HG03432 (cell line): ENCODE measurements around the gene ARHGAP29.
"Not testable (repeated sequence)": the region's sequence is repeated elsewhere in the genome, so short reads cannot be mapped to it uniquely, and the experiment has no call there.

ENCODE experiments used
- ATAC-seq: cut with Tn5 transposase; IDR thresholded peaks from one replicate; pipeline ENCODE4 v1.9.1; 2021; ENCODE audit warnings: mild to moderate bottlenecking, moderate library complexity; ENCODE audit not compliant: unreplicated experiment

The ARHGAP29 gene

DNA sequence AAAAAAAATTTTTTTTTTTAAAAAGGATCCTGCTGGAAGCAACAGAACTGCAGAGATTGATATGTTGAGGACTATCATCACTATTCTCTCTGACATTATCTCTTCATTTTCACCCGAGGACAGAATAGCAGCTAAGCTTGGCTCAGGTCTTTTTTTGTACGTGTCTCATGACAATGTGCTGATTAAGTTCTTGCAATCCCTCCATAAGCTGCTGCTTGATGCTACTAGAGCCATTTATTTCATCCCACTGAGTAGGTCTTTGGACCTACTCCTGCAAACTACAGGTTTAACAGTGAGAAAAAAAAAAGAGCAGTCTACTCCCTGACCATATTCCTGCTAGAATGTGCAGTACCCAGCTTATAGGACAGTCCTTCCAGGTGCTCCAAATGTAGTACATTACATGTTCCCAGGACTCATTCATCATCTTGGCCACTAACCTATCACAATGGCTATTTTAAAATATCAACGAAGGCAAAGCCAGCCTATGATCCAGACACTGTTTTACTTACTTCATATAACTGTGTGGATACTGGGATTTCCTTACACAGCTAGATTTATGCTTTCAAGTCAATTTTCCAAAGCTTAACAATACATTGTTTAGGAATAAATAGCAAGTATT, 54.1 kb downstream of the ARHGAP29 start:
- ATAC-seq, result no peak

DNA sequence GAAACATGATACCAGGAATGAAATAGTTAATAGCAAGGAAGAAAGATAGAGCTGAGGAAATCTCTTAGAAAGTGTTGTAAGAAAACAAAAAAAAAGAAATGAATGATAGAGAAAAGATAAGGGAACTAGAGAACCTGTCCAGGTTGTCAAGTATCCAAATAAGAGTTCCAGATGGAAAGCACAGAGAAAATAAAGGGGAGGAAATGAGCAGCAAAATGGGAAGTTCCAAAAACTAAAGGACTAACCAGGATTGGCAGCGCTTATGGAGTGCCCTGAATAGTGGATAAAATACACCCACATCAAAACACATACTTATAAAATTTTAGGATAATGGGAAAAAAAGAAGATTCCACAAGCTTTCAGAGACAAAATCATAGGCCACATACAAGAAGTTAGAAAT, 55.2 kb downstream of the ARHGAP29 start:
- ATAC-seq, result no peak

DNA sequence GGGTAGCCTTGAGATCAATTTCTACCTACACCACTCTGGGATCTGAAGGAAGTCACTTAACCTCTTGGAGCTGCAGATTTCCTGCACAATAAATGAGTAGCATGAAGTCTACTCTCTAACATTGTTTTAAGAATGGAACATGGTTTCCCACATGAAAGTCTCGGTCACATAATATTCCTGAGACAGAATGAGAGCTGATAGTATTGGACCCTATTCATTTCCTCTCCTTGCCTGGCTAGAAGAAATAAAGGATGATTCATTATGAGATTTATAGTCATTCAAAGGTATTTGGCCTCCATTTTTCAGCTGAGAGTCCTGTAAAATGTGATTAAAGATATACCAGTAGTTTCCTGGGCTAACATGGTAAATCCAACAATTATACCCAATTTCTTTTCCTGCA, 56.7 kb downstream of the ARHGAP29 start:
- ATAC-seq, result no peak

DNA sequence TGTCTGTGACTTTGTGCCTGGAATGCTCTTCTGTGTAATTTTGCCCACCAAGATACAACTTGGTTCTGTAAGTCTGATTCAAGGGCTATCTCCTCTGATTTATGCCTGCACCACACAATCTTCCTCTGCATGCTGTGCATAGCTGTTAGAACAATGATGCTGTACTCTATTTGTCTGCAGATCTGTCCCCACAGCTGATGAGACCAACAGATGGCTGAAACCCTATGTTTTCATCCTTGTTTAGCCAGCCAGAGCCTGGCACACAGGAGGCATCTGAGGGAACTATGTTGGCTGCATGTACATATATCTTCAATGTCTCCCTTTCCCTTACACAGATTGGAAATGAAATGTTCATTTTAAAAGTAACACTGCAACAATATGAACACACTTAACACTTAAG, 58.5 kb downstream of the ARHGAP29 start:
- ATAC-seq, result no peak

DNA sequence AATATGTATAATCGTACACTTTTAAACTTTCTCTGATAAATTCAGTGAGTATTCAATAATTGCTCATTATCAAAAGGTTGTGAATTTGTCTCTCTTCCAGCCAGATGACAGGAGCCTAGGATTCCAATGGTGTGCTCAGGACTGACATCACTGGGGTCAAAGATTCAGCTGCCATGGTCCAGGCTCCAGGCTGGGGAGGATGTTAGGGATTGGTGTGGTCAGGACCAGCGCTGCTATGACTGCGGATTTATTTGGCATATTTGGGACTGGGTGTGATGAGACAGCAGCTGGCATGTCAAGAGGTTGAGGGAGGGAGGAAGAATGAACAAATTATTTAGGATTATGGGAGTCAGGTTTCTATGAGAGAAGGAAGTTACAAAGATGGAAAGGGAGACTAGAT, 68.3 kb downstream of the ARHGAP29 start:
- no peak for ATAC-seq

DNA sequence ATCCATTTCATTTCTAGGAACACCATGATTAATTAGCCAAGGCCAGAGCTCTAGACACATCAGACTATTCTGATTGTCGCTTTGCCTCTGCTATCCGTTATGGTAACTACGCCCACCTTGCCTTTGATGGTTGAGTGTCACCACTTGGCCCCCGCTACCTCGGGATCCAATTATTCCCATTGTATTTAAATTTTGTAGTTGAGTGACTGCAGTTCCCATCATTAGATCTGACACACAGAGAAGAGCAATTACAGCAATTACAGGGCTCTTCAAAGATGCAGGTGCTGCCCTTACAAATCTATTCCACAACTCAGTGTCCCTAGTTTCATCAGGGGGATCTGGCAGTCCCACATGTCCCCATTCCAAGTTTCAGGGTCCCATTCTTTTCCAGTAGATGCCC, 71.5 kb downstream of the ARHGAP29 start:
- no peak for ATAC-seq

DNA sequence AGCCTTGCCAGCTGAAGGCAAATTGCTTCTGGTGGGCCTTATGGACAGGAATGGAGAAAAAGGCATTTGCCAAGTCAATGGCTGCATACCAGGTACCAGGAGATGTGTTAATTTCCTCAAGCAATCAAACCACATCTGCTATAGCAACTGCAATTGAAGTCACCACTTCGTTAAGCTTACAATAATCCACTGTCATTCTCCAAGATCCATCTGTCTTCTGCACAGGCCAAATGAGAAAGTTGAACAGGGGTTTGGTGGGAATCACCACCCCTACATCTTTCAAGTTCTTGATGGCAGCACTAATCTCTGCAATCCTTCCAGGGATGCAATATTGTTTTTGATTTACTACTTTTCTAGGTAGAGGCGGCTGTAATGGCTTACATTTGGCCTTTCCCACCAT, 72.5 kb downstream of the ARHGAP29 start:
- ATAC-seq, result not testable (repeated sequence)

DNA sequence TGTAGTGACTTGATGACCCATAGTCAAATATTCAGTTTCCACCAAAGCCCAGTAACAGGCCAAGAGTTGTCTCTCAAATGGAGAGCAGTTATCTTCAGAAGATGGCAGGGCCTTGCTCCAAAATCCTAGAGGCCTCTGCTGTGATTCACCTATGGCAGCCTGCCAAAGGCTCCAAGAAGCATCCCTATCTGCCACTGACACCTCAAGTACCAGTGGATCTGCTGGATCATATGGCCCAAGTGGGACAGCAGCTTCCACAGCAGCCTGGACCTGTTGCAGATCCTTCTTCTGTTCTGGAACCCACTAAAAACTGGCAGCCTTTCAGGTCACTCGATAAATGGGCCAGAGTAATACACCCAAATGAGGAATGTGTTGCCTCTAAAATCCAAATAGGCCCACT, 73.3 kb downstream of the ARHGAP29 start:
- not testable (repeated sequence) for ATAC-seq

DNA sequence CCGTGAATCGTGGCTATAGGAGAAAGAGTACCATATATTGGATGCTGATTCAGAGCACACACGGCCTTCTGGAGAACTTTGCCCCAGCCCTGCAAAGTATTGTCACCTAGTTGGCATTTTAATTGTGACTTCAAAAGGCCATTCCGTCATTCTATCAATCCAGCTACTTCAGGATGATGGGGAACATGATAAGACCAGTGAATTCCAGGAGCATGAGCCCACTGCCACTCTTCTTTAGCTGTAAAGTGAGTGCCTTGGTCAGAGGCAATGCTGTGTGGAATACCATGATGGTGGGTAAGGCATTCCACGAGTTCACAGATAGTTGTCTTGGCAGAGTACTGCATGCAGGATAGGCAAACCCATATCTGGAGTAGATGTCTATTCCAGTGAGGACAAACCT, 74.1 kb downstream of the ARHGAP29 start:
- ATAC-seq, result not testable (repeated sequence)

DNA sequence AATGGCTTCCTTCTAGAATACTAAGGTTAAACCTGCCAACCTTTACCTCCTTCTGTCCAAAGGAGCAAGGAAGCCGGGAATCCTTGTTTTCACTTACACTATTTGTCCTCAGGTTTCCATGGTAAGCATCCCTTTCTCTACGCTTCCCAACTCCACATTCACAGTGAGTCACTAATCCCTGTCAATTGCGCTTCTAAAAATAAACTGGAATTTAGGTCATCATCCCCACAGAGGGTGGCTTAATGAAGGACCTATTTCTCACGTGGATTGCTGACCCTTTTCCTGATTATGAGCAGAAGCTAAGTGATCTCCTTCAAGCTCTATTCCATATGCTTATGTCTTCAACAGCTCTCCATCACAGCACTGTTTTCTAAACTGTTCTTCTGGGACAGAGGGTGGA, 76.6 kb downstream of the ARHGAP29 start:
- no peak for ATAC-seq

DNA sequence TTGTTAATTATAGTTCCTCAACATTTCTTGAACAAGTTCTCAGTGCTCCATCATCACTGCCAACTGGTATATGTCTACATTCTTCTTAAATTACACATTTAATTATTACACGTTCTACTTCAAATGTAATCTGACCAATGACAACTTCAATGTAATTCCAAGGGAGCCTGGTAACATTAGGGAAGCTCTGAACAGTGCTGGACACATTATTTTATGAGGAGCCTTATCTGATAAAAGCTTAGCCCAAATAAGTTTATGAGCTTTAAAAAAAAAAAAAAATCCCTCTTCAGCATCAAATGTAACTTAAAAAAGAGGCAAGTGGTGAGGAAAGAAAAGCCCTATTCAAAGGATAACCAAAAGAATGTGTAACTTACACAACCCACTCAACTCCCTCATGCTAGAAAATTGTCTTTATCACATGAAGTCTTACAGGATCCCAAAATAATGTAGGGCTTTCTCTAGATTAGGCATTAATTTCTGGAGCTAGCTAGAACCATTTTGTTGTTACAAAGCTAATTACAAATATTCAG, 81.2 kb downstream of the ARHGAP29 start:
- no peak for ATAC-seq

DNA sequence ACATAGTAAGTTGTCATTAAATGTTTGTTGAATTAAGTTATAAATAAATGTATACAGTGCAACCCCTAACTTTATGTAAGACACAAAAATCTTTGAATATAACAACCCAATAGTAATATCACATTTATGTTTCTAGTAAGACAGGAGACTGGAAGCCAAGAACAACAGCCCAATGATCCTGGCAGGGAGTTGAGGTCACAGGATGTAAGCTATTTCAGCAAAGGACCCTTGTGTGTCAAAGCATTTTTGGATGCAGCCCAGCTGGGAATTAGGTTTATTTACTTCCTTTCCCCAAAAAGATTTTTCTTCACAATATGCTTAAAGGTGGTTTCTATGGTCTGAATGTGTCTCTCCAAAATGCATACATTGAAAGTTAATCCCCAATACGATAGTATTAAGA, 82.4 kb downstream of the ARHGAP29 start:
- ATAC-seq, result no peak

DNA sequence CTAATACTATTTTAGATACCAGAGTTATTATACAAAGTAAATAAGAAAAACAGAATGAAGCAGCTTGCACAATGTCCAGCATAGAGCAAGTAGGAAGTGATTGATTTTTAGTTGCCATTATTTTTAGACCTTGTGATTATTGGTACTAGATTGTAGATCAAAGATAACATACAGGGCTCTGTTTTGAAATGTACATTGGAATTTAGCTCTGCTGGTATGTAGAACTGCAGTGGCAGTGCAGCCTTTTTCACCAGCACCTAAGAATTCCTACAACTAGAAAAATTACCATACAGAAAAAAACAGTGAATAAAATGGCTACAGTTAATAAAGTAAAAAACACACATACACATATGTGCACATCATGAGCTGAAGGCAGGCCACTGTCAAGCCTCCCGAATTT, 84.3 kb downstream of the ARHGAP29 start:
- no peak for ATAC-seq

DNA sequence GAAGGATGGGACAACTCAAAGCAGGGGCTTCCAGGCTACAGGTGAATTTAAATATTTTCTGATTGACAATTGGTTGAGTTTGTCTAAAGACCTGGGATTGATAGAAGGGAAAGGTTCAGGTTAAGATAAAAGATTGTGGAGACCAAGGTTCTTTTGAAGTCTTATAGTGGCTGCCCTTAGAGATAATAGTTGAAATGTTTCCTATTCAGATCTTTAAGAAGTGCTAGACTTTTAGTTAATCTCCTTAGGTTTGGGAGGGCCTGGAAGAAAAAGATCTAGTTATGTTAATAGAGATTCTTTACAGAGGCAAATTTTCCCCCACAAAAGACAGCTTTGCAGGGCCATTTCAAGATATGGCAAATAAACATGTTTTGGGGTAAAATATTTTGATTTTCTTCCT, 88.2 kb downstream of the ARHGAP29 start:
- not testable (repeated sequence) for ATAC-seq

DNA sequence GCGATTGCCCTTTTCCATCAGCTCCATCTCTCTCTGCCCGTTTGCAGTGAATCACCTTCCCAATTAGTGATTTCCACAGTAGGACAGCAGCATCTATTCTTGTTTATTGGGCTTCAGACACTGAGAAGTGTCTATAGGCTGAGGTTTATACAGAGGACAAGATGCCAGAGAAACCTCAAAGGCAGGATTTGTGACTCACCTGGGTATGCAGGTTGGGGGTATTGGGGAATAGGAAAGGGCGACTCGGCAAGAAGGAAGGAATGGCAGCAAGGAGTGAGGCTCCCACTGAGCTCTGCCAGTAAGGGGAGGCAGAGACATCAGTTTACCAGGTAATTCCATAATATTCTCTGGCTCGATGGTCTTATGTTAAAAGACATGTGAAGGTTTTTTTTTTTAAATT, 91.1 kb downstream of the ARHGAP29 start:
- ATAC-seq, result no peak

DNA sequence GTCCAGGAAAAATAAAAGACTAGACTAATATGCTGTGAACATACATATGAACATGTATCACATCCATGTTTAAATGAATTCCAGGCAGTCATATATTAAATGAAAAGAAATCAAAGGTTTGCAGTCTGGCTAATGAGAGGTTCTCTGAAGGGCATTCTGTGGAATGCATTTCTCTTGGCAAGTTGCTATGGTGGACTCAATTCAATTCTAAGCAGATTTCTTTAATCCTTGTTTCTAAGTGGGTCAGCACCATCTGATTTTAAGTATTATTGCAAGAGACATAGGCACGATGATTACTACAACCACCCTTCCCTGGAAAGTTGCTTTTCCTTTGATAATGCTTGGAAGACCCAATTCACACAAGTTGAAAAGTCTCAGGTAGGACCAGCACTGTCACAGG, 92.5 kb downstream of the ARHGAP29 start:
- ATAC-seq, result no peak

DNA sequence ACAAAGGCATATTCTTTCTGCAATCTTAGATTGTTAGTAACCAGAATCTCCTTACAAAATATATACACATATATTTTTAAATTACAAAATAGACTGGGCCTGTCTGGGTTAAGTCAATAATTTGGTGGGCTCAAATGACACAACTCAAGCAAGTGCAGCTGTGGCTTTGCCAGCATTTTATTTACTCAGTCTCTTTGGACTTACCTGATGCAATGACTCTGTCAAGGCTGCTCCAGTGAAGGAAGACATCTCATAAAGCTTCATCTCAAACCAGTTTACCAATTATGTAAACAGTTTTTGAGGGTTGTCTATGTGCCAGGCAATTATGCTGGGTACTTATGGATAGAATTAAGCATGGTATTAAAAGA, 93.6 kb downstream of the ARHGAP29 start:
- ATAC-seq, result no peak

DNA sequence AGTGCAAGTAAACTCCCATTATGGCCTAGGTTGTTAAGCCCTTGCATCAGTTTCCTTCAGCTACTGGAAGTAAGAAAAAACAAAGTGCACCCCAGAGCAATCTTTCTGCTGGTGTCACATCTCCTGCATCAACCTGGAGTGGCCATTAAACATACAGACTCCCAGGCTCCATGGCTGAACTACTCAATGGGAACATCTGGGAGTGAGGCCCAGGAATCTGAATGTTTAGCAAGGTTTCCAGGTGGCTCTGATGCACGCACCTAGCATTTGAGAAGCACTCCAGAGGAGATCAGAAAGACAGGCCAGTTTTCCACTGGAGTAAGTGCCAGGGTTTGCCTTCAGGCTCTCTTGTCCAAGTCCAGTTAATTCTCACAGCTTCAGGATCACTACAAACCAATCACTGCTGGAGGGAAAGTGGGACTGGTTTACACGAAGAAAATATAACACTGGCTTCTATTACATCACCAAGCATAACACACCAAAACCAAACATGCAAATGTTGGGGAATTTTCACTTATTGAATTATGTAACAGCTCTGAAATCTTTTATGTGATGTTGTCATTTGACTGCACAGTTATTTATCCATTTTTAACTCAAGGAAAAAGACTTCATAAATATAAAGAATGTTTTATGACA, 94.1 kb downstream of the ARHGAP29 start:
- no peak for ATAC-seq

DNA sequence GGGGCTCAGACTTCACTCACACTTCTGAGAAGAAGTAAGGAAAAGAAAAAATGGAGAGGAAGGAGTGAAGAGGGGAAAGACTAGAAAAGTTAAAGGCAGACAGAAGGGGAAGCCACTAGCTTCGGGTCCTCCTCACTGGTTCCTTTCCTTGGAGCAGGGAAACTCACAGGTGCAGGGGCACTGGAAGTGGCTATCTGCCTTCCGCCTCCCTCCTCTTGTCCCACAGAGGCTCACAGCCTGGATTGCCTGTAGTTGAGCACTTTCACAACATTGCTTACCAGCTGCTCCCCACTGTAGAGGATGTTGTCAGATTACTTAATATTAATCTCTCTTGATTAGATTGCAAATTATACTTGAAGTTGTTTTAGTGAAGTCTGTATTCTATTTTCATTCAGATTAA, 94.8 kb downstream of the ARHGAP29 start:
- ATAC-seq, result no peak

DNA sequence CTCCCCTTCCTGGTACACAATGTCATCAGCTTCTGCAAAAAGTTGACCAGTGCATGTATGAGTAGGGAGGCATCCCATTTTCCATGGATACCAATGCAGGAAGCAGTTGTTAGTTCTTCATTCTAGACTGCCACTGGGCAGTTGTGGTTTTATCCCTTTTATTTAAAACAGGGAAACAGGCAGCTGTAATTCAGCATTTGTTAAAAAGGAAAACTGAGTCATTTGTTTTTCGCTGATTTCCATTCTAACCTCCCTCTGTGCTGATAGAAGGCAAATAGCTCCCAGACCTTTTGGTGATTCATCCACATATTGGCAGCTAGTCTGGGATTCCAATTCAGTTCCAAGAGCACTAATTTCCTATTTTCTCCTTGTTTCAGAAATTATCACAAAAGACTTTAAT, 95.4 kb downstream of the ARHGAP29 start:
- no peak for ATAC-seq

DNA sequence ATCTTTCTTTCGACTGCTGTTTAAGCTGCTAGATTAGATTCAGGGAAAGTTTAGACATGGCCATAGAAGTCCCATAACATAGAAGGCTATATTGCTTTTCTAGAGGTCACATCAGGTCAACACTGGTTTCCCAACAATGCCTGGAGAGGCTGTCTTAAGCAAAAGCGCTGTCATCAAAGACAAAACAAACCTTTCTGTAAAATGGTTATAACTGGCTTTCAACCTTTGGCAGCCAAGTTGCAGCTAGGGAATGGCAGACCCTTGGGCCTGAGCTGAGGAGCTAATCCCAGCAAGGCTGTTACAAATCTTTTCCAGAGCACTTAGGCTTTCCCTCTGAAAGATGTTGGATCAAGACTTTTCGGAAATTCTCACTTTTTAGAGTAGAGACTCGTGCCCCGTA, 105.3 kb downstream of the ARHGAP29 start:
- no peak for ATAC-seq

DNA sequence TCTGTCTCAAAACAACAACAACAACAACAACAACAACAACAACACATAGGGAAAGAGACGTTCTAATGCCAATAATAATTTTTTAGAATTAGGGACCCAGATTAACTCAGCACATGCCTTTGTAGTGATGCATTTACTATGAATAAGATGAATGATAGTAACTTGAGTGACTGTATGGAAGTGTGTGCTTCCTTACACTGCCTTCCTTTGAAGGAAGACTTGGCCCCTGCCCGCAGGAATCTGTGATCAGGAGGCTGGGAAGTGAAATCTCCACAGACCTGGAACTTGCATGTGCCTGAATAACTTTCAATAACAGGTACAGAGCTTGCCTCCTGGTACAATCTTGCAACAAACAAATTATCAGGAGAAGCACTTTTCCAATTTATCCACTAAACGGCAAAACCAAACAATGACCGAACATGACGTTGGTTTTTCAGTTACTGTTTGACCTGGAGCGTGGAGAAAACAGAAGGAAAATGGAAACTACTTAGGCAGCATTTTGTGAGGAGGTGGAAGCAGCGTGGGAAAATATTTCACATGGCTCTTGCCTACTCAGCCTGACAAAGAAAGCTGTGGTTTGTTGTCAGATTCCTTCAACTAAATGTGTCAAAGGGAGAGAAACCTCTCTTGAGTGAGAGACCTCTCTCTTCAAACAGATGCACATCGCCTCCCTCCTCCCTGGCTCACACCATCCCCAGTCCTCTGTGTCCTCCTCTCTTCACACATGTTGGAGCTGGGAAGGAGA, 106.4 kb downstream of the ARHGAP29 start:
- no peak for ATAC-seq
